Activated B cell treated with CpG ODN at 0.5 μM for 24 hours (primary cell): Measurements from ENCODE around the gene SECISBP2. TPM values are rescaled to one million over a fixed set of nuclear protein-coding genes. Genes with fewer than 3 reads are reported as not detected.
"Not testable (repeated sequence)": the region's sequence is repeated elsewhere in the genome, so short reads cannot be mapped to it uniquely, and the experiment has no call there.

Source experiments
- ATAC-seq: fragments of 200-7000 bp; cut with Tn5 transposase; one replicate; pipeline ENCODE4 v1.10.0; 2021; ENCODE audit warnings: low read depth, mild to moderate bottlenecking, moderate library complexity
- CTCF ChIA-PET: fragments of 350-600 bp; sonication (Branson Sonifier 250); formaldehyde crosslinking; loops from one replicate; lab custom pipeline; 2021; ENCODE audit warnings: antibody characterized with exemption; lab: Charles Lee
- POLR2A ChIA-PET: fragments of 350-600 bp; sonication (Branson Sonifier 250); formaldehyde crosslinking; loops from one replicate; lab custom pipeline; 2021; ENCODE audit warnings: antibody characterized with exemption; lab: Charles Lee
- DNase-seq: peaks from one replicate; pipeline ENCODE4 v3.0.0; 2022
- H3K27ac Mint-ChIP-seq: one replicate; pipeline ENCODE4 v1.8.0; 2020; ENCODE audit warnings: mixed read lengths
- H3K27me3 Mint-ChIP-seq: one replicate; pipeline ENCODE4 v1.8.0; 2021; ENCODE audit warnings: mixed read lengths
- H3K36me3 Mint-ChIP-seq: one replicate; pipeline ENCODE4 v1.8.0; 2021; ENCODE audit warnings: low read depth, mixed read lengths
- H3K4me1 Mint-ChIP-seq: one replicate; pipeline ENCODE4 v1.8.0; 2021; ENCODE audit warnings: mixed read lengths
- H3K4me3 Mint-ChIP-seq: one replicate; pipeline ENCODE4 v1.8.0; 2020; ENCODE audit warnings: mild to moderate bottlenecking, mixed read lengths
- H3K9me3 Mint-ChIP-seq: one replicate; pipeline ENCODE4 v1.8.0; 2020; ENCODE audit warnings: mixed read lengths
- CTCF ChIP-seq: fragments of 200-600 bp; IDR thresholded peaks from one replicate; pipeline ENCODE4 v1.8.0; 2022; ENCODE audit warnings: antibody characterized with exemption, mild to moderate bottlenecking
- intact Hi-C: fragments of 100-400 bp; cut with micrococcal nuclease; formaldehyde crosslinking; loops from one replicate; pipeline ENCODE4 v1.15.1; 2024
- total RNA-seq: library from RNA; stranded (reverse); gene quantifications from 2 replicates; pipeline ENCODE4 v1.2.3, GENCODE V29; 2022

Gene SECISBP2
- total RNA-seq, 1 donor from 2014 or later = 97.1 TPM

GRCh38 chr9:89340332-89340731 is 22.0 kb downstream of the SECISBP2 start:
- DNase-seq (no peak), ATAC-seq (no peak)
- Mint-ChIP-seq H3K4me1 (no peaks in the 10 kb centered on the region), H3K27ac (no peak overlapping the region), H3K4me3 (no peak overlapping the region), H3K27me3 (no peaks in the 10 kb centered on the region), H3K36me3 (peaks cover 94% of the 10 kb centered on the region), H3K9me3 (no peaks in the 10 kb centered on the region)
- ChIA-PET POLR2A (no interaction called here), CTCF (no interaction called here)
- intact Hi-C loops = no loop called here
- TF ChIP-seq CTCF = no peak

GRCh38 chr9:89342213-89342612 is 23.9 kb downstream of the SECISBP2 start:
- Mint-ChIP-seq H3K27me3 (no peaks in the 10 kb centered on the region), H3K36me3 (peaks cover 98% of the 10 kb centered on the region), H3K27ac (no peak overlapping the region), H3K9me3 (no peaks in the 10 kb centered on the region), H3K4me1 (no peaks in the 10 kb centered on the region), H3K4me3 (no peak overlapping the region)
- no peak for TF ChIP-seq CTCF
- ChIA-PET CTCF (interaction anchor here (0.9 kb wide), 1 partner anchor 207 kb away, joined by 4 read pairs; no protein-coding TSS in a partner anchor), POLR2A (no interaction called here)
- no peak for DNase-seq
- intact Hi-C loops = no loop called here
- no peak for ATAC-seq

GRCh38 chr9:89342948-89343347 is 24.6 kb downstream of the SECISBP2 start:
- POLR2A ChIA-PET = no interaction called here
- H3K4me3 Mint-ChIP-seq = no peak overlapping the region
- DNase-seq (no peak), ATAC-seq (no peak)
- H3K36me3 Mint-ChIP-seq = peaks cover 97% of the 10 kb centered on the region
- no peaks in the 10 kb centered on the region for H3K27me3 Mint-ChIP-seq
- CTCF ChIA-PET = no interaction called here
- no peaks in the 10 kb centered on the region for H3K4me1 Mint-ChIP-seq
- no peak for TF ChIP-seq CTCF
- intact Hi-C loops = no loop called here
- no peak overlapping the region for H3K27ac Mint-ChIP-seq
- no peaks in the 10 kb centered on the region for H3K9me3 Mint-ChIP-seq

- intact Hi-C loops, H3K27ac Mint-ChIP-seq, DNase-seq, H3K4me1 Mint-ChIP-seq, H3K9me3 Mint-ChIP-seq, H3K27me3 Mint-ChIP-seq, POLR2A ChIA-PET, H3K4me3 Mint-ChIP-seq, CTCF ChIA-PET, ATAC-seq: not testable (repeated sequence)
- H3K36me3 Mint-ChIP-seq = peaks cover 97% of the 10 kb centered on the region
Measured at GRCh38 chr9:89343812-89344211, 25.5 kb downstream of the SECISBP2 start.

GRCh38 chr9:89345476-89345875 is 27.2 kb downstream of the SECISBP2 start:
- ChIA-PET CTCF (no interaction called here), POLR2A (no interaction called here)
- Mint-ChIP-seq H3K36me3 (peaks cover 97% of the 10 kb centered on the region), H3K4me1 (no peaks in the 10 kb centered on the region), H3K27me3 (no peaks in the 10 kb centered on the region), H3K9me3 (no peaks in the 10 kb centered on the region), H3K4me3 (no peak overlapping the region), H3K27ac (no peak overlapping the region)
- intact Hi-C loops = no loop called here
- TF ChIP-seq CTCF = no peak
- DNase-seq (no peak), ATAC-seq (no peak)

- no peaks in the 10 kb centered on the region for H3K4me1 Mint-ChIP-seq
- no peaks in the 10 kb centered on the region for H3K9me3 Mint-ChIP-seq
- POLR2A ChIA-PET = no interaction called here
- H3K4me3 Mint-ChIP-seq = no peak overlapping the region
- intact Hi-C loops = no loop called here
- ATAC-seq = no peak
- no peaks in the 10 kb centered on the region for H3K27me3 Mint-ChIP-seq
- H3K27ac Mint-ChIP-seq = no peak overlapping the region
- CTCF ChIA-PET = interaction anchor here (1.8 to 2.1 kb wide), 2 partner anchors 22 to 202 kb away, joined by 4 to 7 read pairs; no protein-coding TSS in a partner anchor
- no peak for TF ChIP-seq CTCF
- no peak for DNase-seq
- peaks cover 97% of the 10 kb centered on the region for H3K36me3 Mint-ChIP-seq
Measured at GRCh38 chr9:89346696-89347095, 28.4 kb downstream of the SECISBP2 start.
